Neutrophil (primary cell): Measurements from ENCODE around the gene NAA80.
A peak's percentile ranks its signal among the peaks of the same experiment; 100 is the strongest.
"Not testable (repeated sequence)": the region's sequence is repeated elsewhere in the genome, so short reads cannot be mapped to it uniquely, and the experiment has no call there.

Experiments
- H3K27ac ChIP-seq: fragments of 200-600 bp; sonication (generic); 2 replicates; pipeline ENCODE4 v1.5.1; 2016; ENCODE audit warnings: mild to moderate bottlenecking, moderate library complexity
- H3K27me3 ChIP-seq: fragments of 200-600 bp; sonication (generic); 2 replicates; pipeline ENCODE4 v1.6.0; 2016; ENCODE audit warnings: mild to moderate bottlenecking
- H3K36me3 ChIP-seq: fragments of 200-600 bp; sonication (generic); 2 replicates; pipeline ENCODE4 v1.5.1; 2017
- H3K4me1 ChIP-seq, 2 experiments: fragments of 200-600 bp in 1 of 2; sonication (generic) in 1 of 2; 1 replicate in 1 of 2; 2 replicates in 1 of 2; pipeline versions ENCODE4 v1.5.1 to v1.6.1; 2013 to 2016; ENCODE audit warnings: low read depth in 1 of 2, low read length in 1 of 2, mild to moderate bottlenecking in 1 of 2, moderate library complexity in 1 of 2; ENCODE audit not compliant: control insufficient read depth in 1 of 2, insufficient read depth in 1 of 2
- H3K4me3 ChIP-seq, 2 experiments: fragments of 200-600 bp in 1 of 2; sonication (generic) in 1 of 2; 1 replicate in 1 of 2; 2 replicates in 1 of 2; pipeline ENCODE4 v1.5.1; 2013 to 2016; ENCODE audit warnings: low read depth in 1 of 2, low read length in 1 of 2, mild to moderate bottlenecking in 1 of 2, moderate library complexity in 1 of 2
- H3K9me3 ChIP-seq: fragments of 200-600 bp; sonication (generic); 2 replicates; pipeline ENCODE4 v1.5.1; 2016
- CTCF ChIP-seq: fragments of 200-600 bp; sonication (generic); IDR thresholded peaks from 2 replicates; pipeline ENCODE4 v1.5.1; 2016; ENCODE audit warnings: antibody characterized with exemption

Gene NAA80

GRCh38 chr3:50263478-50264382 is 35.5 kb downstream of the NAA80 start:
- TF ChIP-seq CTCF = no peak
- Histone ChIP-seq H3K27ac (no peak overlapping the region), H3K4me1 (peaks cover 15 to 18% of the 10 kb centered on the region in 2 experiments), H3K27me3 (peaks cover 43% of the 10 kb centered on the region), H3K36me3 (peaks cover 32% of the 10 kb centered on the region), H3K4me3 (no peak overlapping the region), H3K9me3 (no peaks in the 10 kb centered on the region)

- no peak for TF ChIP-seq CTCF
- H3K9me3 ChIP-seq = peaks cover 1% of the 10 kb centered on the region
- H3K27me3 ChIP-seq = peaks cover 33% of the 10 kb centered on the region
- peaks cover 41% of the 10 kb centered on the region for H3K36me3 ChIP-seq
- H3K4me1 ChIP-seq = peaks cover 15 to 18% of the 10 kb centered on the region in 2 experiments
- no peak overlapping the region for H3K27ac ChIP-seq
- no peak overlapping the region for H3K4me3 ChIP-seq
Measured at GRCh38 chr3:50262778-50263177, 36.4 kb downstream of the NAA80 start.

DNA sequence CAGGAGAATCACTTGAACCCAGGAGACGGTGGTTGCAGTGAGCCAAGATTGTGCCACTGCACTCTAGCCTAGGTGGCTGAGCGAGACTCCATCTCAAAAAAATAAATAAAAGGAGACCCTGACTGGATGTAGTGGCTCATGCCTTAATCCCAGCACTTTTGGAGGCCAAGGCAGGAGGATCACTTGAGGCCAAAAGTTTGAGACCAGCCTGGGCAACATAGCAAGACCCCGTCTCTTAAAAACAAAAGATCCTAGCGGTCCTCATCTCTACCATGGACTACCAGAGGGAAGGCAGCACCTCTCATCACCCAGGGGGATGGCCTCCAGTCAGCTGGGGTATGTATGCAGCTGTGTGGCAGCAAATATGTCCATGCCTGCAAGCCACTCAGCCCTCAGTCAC is 37.0 kb downstream of the NAA80 start:
- Histone ChIP-seq H3K27me3 (peaks cover 27% of the 10 kb centered on the region), H3K27ac (peak overlapping the region; percentile 100), H3K36me3 (peaks cover 47% of the 10 kb centered on the region), H3K4me1 (peaks cover 15 to 18% of the 10 kb centered on the region in 2 experiments)
- not testable (repeated sequence) for H3K4me3 ChIP-seq, H3K9me3 ChIP-seq

- peaks cover 20% of the 10 kb centered on the region for H3K27me3 ChIP-seq
- no peak for TF ChIP-seq CTCF
- peak overlapping the region; percentile 100 for H3K27ac ChIP-seq
- H3K36me3 ChIP-seq = peaks cover 54% of the 10 kb centered on the region
- no peak overlapping the region for H3K4me3 ChIP-seq
- H3K9me3 ChIP-seq = peaks cover 10% of the 10 kb centered on the region
- H3K4me1 ChIP-seq = peaks cover 15 to 18% of the 10 kb centered on the region in 2 experiments
Measured at GRCh38 chr3:50261505-50261904, 37.7 kb downstream of the NAA80 start.

GRCh38 chr3:50260942-50261441 is 38.2 kb downstream of the NAA80 start:
- peaks cover 15 to 18% of the 10 kb centered on the region in 2 experiments for H3K4me1 ChIP-seq
- H3K27ac ChIP-seq = peak overlapping the region; percentile 100
- peak overlapping the region in 1 of 2 experiments; percentile 67 for H3K4me3 ChIP-seq
- H3K9me3 ChIP-seq = peaks cover 10% of the 10 kb centered on the region
- TF ChIP-seq CTCF = no peak
- H3K36me3 ChIP-seq = peaks cover 59% of the 10 kb centered on the region
- peaks cover 15% of the 10 kb centered on the region for H3K27me3 ChIP-seq
